GM18868 (cell line): ENCODE measurements around the gene SCGB1D4.
"Not testable (repeated sequence)": the region's sequence is repeated elsewhere in the genome, so short reads cannot be mapped to it uniquely, and the experiment has no call there.

ENCODE experiments used
- ATAC-seq: cut with Tn5 transposase; IDR thresholded peaks from one replicate; pipeline ENCODE4 v1.9.1; 2021; ENCODE audit warnings: mild to moderate bottlenecking, moderate library complexity; ENCODE audit not compliant: unreplicated experiment

SCGB1D4 gene

DNA sequence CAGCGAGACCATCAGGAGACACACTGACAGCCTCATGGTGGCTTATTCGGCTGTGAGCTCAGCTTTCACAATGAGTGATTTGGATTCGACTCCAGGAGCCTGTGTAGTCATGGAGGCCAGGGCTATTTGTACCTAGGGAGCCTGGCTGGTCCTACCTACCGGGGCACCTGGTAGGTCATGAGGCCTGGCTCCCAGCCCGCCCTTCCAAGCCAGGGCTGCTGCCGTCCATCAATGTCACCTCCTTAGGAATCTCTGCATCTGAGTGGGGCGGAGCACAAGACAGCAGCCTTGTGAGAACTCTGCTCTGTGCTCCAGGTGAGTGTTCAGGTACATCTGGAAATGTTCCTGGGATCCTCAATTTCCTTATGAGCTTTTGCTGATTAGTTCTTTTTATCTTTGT, at the start of gene SCGB1D4:
TSS of gene SCGB1D4 (minus strand) at position 101 of the 400 bp plus-strand sequence. CDS start at position 36, 65 bp downstream.
- ATAC-seq, result no peak

DNA sequence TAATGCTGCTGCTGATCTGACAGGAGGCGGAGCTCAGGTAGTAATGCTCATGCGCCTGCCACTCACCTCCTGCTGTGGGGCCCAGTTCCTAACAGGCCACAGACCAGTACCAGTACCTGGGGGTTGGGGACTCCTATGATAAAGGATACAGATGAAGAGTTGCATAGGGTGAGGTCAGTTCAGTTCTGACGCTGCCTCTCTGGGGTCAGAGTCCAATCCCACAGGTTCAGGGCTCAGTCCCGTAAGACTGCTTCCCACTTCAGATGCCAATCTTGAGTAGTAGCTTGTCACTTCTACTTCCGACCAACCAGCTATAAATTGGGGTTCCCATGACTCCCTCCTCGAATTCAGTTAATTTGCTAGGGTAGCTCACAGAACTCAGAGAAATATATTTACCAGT, 47.0 kb upstream of the SCGB1D4 start:
- no peak for ATAC-seq

- no peak for ATAC-seq
Measured at GRCh38 chr11:62344210-62344609, 45.3 kb upstream of the SCGB1D4 start.

DNA sequence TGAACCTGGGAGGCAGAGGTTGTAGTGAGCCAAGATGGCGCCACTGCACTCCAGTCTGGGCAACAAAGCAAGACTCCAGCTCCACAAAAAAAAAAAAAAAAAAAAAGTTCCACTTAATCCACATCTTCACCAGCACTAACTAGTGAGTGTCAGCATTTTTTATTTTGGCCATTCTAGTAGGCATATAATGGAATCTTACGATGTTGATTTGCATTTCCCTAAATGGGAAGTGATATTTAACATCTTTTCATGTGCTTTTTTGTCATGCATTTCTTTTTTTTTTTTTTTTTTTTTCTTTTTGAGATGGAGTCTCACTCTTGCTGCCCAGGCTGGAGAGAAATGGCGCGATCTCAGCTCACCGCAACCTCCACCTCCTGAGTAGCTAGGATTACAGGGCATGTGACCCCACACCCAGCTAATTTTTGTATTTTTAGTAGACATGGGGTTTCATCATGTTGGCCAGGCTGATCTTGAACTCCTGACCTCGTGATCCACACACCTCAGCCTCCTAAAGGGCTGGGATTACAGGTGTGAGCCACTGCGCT, 44.8 kb upstream of the SCGB1D4 start:
- ATAC-seq, result not testable (repeated sequence)

GRCh38 chr11:62341588-62341987, 42.7 kb upstream of the SCGB1D4 start:
- no peak for ATAC-seq

GRCh38 chr11:62340269-62340901, 41.5 kb upstream of the SCGB1D4 start:
- no peak for ATAC-seq

DNA sequence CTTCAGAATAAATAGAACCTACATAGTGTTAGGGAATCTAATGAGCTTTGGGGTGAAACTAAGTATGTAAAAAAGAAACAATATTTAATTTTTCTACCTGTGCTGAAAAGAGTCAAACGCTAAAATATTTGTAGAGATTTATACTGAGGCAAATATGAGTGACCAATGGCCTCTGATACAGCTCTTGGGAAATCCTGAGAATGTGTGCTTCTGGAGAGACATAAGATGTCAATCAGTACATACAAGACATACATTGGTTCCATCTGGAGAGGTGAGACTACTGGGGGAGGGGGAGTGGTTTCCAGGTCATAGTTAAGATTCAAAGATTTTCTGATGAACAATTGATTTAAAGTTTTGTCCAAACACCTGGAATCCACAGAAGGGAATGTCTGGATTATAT, 39.3 kb upstream of the SCGB1D4 start:
- ATAC-seq, result no peak

GRCh38 chr11:62337303-62338181, 38.7 kb upstream of the SCGB1D4 start, which contains the start of gene ASRGL1:
Gene ASRGL1 (plus strand): TSS chr11:62337448. CDS start chr11:62337978, 530 bp downstream.
- no peak for ATAC-seq

DNA sequence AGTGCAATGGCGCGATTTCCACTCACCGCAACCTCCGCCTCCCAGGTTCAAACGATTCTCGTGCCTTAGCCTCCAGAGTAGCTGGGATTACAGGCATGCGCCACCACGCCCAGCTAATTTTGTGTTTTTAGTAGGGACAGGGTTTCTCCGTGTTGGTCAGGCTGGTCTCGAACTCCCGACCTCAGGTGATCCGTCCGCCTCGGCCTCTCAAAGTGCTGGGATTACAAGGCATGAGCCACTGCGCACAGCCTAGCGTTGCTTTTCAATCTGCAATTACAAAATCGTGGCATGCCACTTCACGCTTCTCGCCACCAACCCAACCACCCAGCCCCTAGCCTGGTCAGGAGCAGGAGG, 38.1 kb upstream of the SCGB1D4 start:
- not testable (repeated sequence) for ATAC-seq

- ATAC-seq, result no peak
Measured at GRCh38 chr11:62333768-62334167, 34.9 kb upstream of the SCGB1D4 start.

- ATAC-seq, result not testable (repeated sequence)
Measured at GRCh38 chr11:62331264-62331663, 32.4 kb upstream of the SCGB1D4 start.

GRCh38 chr11:62327541-62327940, 28.7 kb upstream of the SCGB1D4 start:
- ATAC-seq, result not testable (repeated sequence)

- not testable (repeated sequence) for ATAC-seq
Measured at GRCh38 chr11:62326719-62327118, 27.8 kb upstream of the SCGB1D4 start.

DNA sequence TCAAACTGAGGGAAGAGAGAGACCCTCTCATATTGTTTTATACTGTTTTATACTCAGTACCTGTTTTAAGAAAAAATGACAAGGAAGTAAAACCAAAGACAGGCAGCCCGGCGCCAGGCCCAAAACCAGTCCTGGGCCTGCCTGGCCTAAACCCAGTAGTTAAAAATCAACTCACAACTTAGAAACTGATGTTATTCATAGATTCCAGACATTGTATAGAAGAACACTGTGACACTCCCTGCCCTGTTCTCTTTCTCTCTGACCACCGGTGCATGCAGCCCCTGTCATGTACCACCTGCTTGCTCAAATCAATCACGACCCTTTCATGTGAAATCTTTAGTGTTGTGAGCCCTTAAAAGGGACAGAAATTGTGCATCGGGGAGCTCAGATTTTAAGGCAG, 26.9 kb upstream of the SCGB1D4 start:
- not testable (repeated sequence) for ATAC-seq

DNA sequence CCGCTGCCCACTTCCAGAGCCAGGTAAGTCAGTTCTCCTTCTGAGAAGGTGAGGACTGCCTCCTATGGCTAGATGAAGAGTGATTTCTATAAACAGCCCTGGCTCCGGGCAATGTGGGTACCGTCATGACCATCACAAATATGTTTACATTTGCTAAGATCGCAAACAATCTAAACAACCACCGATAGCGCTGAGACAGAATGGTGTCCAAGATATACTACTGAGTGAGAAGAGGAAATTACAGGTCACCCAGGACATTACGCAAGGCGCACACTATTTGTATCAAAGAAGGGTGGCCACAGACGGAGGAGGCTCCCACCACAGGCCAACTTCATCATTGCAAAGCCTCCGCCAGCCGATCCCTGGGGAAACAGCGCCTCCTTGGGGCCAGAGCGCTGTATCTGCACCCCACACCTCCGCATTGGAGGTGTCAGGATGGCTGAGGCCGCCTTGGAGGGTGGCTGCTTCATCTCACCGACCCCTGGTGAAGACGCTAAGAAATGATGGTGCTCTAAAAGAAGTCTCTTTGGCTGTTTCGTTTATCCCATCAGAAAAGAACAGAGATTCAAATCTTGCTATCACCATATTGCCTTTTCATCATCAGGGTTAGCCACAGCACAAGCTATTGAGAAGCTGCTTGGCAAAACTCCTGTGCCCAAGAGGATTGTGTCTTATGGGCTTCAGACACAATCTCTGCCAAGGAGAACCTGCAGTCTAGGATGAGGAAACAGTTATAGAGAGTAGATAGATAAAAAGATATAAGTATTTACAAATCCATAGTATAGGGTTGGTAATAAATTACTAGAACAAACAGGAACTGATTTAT, 26.1 kb upstream of the SCGB1D4 start:
- ATAC-seq, result no peak

DNA sequence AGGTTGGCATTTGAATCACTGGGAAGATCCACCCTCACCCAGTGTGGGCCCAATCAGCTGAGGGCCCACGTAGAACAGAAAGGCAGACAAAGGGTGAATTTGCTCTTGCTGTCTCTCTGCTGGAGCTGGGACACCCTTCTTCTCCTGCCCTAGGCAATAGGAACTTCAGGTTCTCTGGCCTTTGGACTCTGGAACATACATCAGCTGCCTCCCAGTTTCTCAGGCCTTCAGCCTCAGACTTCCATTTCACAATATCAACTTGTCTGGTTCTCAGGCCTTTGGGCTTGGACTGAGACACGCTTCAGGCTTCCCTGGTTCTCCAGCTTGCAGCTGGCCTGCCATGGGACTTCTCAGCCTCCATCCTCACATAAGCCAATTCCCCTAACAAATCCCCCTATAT, 23.6 kb upstream of the SCGB1D4 start:
- ATAC-seq, result no peak

DNA sequence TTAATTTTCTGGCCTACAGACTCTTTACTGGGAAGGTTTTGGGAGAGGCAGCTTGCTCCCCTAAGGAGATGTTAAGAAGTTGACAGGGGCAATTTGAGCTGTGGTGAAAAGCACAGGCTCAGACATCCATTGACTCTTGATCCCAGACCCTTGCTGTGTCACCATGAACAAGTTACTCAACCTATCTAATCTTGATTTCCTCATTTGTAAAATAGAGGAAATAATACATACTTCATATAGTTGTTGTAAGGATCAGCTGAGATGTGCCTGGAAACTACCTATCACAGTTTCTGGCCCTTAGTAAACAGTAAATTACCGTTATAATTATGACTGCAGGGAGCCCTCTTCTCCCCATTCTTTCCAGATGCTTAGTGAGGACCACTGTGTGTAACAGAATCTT, 16.6 kb upstream of the SCGB1D4 start:
- no peak for ATAC-seq

DNA sequence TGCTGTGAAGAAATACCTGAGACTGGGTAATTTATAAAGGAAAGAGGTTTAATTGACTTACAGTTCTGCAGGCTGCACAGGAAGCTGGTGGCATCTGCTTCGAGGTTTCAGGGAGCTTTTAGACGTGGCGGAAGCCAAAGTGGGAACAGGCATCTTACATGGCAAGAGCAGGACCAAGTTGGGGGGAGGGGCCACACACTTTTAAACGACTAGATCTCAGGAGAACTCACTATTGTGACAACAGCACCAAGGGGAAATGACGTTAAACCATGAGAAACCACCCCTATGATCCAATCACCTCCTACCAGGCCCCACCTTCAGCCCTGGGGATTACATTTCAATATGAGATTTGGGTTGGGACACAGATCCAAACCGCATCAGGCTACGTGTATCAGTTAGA, 11.1 kb upstream of the SCGB1D4 start:
- no peak for ATAC-seq

DNA sequence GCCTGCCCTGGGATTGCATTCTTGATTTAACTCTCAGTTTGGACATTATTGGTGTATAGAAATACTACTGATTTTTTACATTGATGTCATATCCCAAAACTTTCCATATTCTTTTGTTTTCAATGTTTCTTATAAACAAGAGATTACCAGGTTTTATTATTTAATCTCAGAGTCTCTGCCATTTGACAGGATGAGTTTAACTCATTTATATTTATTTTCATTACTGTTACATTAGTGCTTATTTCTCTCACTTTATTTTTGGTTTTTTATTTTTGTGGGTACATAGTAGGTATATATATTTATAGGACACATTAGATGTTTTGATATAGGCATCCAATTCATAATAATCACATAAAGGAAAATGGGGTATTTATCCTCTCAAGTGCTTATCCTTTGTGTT, 9.1 kb upstream of the SCGB1D4 start:
- no peak for ATAC-seq

DNA sequence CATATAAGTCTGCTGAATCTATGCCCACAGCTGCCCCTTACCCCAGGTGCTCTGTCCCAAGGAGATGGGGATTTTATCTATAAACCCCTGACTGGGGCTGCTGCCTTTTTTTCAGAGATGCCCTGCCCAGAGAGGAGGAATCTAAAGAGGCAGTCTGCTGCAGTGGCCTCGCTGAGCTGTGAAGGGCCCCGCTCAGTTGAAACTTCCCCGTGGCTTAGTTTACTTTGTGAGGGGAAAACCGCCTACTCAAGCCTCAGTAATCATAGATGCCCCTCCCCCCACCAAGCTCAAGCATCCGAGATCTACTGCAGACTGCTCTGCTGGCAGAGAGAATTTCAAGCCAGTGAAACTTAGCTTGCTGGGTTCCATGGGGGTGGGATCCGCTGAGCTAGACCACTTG, 7.4 kb upstream of the SCGB1D4 start:
- no peak for ATAC-seq

DNA sequence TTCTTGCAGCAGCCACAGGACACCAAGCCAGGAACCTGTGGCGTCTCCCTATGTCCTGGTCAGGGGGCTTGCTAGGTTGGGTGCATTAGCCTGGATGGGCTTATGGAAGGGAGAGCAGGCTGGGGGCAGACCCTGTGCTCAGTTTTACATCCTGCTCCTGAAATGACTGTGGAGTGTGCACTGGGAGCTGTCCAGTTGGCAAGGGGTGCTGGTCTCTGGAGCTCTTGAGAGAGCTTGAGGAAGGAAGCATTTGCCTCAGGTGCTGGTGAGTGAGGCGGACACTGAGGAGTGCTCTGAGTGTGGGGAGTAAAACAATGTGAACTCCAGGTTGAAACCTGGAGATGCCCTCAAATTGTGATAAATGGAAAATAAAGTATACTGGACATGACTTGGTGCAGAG, 3.4 kb downstream of the SCGB1D4 start:
- ATAC-seq, result no peak
